HG02763 (cell line): ENCODE data around the gene BST1.
"Not testable (repeated sequence)": the region's sequence is repeated elsewhere in the genome, so short reads cannot be mapped to it uniquely, and the experiment has no call there.

ENCODE experiments used
- ATAC-seq: cut with Tn5 transposase; IDR thresholded peaks from one replicate; pipeline ENCODE4 v1.9.1; 2021; ENCODE audit warnings: mild to moderate bottlenecking, moderate library complexity; ENCODE audit not compliant: unreplicated experiment

Gene BST1

DNA sequence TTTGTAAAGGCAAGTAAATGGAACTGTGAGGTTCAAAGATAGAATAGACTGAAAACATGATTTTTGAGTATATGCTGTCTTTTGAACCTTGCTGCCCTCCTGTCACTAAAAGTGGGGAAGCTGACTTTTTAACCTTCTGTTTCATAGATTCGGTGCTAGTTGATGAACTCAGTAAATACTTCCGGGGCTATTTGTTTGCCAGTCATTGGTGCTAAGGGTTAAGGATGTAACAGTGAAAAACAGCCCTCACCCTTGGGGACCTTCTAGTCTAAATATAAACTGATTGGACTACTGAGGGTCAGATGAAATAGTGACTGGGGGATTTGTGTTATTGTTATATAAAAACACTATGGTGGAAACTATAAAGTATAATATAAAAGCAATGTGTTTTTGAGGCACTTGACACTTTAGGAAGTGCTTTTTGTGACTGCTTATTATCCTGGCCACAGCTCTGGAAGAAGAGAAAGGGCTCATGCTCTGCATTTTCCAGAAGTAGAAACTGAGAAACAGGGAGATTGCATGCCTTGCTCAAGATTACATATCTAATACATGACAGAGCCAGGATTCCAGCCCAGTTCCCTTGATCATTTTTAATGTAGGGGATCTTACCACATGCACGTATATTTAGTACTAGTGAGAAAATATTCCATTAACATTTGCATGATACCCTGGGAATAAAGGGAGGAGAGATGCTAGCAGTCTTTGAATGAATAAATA is 3.9 kb downstream of the BST1 start:
- ATAC-seq, result no peak

DNA sequence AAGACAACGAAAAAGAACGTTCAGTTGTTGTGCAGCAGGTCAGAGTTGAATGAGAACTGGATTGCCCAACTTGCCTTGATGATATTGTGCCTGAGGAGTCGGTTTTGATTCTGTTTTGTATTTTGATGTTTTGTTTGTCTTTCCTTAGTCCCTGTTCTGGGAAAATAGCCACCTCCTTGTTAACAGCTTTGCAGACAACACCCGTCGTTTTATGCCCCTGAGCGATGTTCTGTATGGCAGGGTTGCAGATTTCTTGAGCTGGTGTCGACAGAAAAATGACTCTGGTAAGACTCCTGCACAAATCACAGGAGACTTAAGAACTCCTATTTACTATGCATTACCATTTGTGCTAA is 4.5 kb downstream of the BST1 start:
- no peak for ATAC-seq

DNA sequence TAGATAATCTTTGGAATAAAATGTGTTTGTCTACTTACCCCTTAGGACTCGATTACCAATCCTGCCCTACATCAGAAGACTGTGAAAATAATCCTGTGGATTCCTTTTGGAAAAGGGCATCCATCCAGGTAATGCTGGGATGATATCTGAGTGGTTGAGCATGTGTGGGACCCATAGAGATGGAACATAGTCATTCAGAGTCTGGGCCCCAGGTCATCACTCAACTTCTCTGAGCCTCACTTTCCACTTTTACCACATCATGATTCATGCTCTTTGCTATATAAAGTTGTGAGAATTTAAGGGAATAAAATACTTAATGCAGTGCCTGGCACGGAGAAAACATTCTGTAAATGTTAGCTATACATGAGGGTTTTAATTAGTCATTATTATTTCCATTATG is 8.9 kb downstream of the BST1 start:
- no peak for ATAC-seq

DNA sequence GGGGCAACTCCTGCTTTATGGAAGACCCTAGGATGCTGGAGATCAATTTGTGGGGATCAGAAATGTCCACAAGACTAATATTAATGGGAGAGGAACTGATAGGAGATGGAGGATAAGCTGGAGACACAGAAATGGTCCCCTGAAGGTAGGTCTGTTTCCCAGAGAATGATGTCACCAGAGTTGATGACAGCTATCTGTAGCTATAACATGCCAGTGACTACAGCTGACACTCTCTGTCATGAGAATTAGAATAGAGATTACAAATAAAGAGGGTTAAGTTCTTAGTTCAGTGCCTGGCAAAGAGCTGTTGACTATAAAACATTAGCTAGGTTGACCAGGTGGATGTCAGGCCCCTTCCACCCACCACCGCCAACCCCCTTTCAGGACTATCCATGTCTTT is 9.3 kb downstream of the BST1 start:
- ATAC-seq, result no peak

DNA sequence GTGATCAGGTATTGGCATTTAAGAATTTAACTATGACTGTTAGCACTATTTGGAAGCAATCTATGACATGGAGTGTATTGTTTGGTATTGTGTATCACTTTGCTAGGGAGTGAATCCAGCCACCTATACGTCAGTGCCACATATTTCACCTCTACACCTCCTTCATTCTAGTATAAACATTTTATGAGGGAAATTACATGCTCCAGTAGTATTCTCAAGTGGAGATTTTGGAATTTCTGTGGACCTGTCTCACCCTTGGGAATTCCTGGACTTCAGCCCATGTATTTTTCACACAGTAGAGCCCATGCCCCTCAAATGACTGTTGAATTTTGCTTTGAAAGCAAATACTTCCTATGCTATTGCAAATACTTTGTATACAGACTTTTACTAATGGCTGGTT is 11.3 kb downstream of the BST1 start:
- no peak for ATAC-seq

DNA sequence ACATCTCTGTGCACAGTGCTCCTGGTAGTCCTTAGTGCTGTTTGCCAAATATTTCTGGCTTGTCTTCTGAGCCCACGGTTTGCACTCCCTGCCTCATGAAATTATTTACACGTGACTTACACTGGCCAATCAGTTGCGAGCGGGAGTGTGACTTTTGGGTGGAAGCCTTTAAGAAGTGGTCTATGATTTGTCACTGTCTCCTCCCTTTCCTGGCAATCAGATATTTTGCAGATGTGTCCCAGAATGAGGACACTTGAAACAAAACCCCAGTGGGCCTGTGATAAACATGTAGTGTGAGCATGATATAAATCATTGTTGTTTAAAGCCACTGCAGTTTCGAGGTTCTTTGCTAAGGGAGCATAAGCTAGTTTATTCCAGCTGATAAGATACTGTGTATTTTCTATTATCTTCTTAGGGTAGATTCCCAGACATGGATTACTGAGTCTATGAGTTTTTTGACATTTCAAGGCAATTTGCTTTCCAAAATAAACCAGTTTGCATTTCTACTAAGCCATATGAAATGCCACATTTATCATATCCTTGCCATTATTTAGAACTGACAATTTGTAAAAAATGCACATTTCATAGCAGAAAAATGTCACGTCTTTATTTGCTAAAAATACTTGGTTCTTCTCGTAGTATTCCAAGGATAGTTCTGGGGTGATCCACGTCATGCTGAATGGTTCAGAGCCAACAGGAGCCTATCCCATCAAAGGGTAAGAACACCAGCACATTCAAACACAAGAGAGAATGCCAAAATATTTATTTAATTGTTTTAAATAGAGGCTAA is 12.0 kb downstream of the BST1 start:
- ATAC-seq, result no peak

DNA sequence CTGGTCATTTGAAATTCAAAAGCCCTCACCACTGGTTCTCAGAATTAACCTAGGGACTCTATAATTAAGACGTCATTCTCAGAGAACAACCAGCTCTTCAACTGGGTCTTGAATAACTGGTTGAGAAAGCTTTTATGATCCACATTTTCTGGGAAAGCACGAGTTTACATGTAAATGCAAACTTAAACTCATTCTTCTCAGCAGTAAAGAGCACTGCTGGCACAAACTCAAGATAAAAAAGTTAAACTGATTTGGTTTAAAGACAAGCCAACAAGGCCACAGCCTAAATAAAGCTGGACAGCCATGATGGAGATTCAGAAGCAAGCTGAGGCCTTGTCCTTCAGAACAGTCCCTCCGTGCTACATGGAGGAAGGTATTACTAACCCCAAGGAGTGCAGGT is 13.2 kb downstream of the BST1 start:
- ATAC-seq, result no peak

DNA sequence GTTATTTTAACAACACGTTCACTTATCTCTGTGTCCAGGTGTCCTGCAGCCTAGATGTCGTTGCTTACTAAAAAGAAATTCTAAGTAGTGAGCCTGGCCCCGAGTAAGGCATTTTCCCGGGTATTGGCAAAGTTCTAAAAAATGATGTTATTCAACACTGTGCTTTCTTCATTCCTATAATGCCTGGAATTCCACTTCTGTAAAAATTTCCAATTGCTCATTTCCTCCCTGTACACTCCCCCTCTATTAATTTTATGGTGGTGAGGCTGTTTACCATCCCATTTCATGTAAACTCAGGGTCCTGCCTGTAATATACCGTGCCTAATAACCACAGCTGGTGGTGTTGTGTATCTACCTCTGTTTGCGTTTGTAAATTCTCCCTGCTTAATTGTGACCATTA is 14.2 kb downstream of the BST1 start:
- ATAC-seq, result no peak

DNA sequence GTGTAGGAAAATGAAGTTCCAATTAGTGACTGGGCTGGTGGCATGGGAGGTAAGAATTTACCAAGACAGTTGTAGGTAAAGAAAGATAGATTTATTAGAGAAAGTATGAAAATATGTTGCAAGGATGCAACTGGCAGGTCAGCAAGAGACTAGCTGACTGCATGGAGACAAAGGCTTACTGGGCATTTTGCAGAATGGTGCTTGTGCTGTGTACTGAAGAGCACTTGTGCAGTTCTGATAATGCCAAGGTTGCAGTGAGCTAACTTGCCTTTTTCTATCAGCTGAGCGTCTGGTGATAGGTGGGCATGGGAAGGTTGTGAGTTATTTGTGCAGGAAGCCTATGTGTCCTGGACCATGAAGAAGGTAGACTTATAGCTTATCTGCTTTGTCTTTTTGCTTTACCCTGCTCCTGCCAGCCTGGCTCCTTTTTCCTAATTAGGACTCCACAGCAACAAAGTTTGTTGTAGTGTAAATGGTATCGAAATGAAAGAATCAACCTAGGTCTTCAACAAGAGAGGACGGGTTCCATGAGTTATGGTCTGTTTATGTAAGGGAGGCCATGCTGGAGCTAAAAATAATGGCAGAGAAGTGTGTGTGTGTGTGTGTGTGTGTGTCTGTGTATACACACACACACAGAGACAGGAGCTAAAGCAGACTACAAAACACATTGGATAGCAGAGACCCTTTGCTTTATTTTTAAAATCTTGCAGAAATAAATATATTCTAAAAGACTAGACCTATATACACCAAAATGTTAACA is 15.0 kb downstream of the BST1 start:
- no peak for ATAC-seq

DNA sequence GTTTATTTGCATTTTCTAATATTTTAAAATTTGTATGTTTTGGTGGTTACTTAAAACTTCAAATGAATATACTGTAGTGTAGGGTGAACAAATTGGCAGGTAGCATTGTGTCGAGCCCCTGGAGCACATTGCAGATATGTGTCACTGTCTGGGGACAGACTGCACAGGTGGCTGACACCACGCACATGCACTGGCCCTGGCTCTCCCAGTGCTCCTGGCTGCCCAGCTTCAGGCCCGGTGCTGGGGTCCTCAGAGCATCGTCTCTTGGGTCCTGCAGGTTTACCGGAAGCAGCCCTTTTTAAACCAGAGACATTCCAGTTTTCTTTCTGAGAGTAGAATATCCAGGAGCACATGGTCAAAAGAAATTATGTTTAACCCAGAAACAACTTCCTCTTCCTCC is 15.6 kb downstream of the BST1 start:
- no peak for ATAC-seq

DNA sequence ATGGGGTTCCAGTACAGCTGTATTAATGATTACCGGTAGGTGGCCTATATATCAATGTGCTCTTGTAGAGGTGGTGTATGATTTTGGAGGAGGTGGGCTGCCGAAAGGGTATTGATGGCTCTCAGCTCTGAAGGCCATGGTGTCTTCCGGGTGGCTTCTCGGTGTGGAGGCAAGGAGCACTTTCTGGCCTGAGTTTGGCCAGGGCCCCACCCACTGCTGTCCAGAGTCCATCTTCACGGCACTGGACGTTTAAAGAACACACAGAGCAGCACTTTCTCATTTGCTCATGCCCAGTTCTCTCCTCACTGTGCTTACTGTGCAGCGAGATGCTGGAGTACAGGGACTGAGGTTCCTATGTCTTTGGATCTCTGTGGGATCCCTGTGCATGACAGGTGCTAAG is 16.1 kb downstream of the BST1 start:
- no peak for ATAC-seq

DNA sequence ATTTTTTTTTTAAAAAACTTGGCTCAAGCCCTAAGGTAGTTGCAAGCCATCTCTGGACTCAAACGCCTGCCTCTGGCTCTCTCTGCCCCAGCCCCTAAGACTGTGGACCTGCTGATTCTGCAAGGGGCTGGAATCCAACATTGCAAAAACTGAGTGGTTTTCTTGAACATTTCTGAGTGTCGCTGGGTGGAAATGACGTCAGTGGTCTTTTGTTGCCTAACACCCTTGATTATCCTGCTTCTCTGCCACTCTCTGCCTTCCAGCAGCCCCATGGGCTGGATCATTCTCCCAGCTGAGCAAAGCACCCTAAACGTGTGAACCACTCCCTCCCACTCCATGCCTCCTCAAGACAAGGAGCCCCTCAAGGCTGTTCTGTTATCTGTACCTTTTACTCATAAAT is 16.6 kb downstream of the BST1 start:
- no peak for ATAC-seq

DNA sequence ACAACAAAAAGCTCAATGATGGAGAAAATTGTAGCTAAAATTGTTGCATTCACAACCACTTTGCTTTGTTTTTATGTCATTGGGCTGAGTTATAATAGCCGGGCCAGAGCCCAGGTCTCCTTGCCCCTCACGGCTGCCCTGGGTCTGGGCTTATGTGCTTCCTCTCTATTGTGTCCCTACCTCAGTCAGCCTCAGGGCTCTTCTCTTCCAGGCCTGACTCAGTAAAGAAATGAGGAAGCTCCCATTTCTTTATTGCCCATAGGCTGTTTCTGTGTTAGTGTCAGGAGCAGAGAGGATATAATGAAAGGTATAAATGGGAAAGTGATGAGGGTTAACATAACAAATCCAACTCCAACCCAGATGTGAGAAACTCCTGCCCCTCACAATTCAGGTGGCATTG is 18.0 kb downstream of the BST1 start:
- ATAC-seq, result no peak

DNA sequence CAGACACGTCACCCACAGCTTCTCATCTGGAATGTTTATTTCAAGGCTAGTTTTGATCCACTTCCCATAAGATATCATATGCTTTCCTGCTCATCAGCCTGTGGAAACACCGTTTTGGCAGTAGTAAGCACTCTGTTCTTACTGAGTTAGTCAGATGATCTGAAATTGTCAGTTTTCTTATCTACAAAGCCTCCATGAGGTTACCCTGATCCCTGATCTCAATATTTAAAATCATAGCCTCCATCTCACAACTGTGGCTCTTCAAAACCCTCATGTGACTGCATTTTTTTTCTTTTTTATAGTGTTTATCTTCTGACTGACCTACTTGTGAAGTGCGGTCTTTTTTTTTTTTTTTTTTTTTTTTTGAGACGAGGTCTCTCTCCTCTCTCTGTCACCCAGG is 22.7 kb downstream of the BST1 start:
- ATAC-seq, result no peak

DNA sequence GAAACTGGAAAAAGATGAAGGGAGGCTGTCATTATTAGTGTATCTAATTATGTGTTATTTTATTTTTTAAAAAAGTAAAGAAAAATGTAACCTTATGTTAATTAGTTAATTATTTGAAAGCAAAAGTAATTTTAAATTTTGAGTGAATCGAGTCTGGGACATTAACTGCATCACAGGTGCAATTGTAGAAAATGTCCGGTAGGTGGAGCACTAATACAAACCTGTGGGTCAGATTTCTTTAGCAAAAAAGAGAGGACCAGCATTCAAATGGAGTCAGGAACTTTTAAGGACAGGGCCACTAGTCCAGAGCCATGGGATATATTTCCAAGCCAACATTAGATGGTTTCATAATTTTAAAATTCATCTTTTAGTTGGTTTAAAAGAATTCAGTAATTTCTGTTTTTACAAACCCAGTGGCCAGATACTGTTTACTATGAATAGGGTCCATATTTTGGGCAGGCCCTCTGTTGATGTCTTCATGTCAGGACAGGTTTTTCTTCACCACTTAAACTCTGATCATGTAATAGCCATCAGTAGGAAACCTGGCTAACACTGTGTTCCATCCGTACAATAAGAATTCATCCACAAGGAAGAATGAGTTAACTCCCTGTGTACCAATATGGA is 27.2 kb downstream of the BST1 start:
- no peak for ATAC-seq

DNA sequence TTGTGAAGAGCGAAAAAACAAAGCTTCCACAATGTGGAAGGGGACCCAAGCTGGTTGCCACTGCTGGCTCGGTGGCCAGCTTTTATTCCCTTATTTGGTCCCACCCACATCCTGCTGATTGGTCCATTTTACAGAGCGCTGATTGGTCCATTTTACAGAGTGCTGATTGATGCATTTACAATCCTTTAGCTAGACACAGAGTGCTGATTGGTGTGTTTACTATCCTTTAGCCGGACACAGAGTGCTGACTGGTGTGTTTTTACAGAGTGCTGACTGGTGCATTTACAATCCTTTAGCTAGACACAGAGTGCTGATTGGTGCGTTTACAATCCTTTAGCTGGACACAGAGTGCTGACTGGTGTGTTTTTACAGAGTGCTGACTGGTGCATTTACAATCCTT is 30.2 kb downstream of the BST1 start:
- ATAC-seq, result not testable (repeated sequence)

DNA sequence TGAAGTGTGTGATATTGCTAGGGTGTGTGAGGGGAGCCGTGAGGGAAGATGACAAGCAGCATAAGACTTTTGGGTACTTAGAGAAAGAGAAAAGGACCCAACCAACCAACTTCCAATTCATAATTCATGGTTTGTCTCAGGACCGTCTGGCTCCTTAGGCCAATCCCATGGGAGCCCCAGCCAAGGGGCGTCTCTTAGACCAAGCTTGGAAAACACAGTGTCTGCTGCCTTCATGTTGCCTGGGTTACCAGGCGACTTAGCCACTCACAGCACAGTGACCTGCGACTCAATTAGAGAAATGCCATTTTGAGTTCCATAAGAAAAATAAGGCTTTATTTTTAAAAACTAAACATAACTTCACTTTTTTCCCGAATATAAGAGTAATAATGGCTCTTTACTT is 32.7 kb downstream of the BST1 start:
- no peak for ATAC-seq

DNA sequence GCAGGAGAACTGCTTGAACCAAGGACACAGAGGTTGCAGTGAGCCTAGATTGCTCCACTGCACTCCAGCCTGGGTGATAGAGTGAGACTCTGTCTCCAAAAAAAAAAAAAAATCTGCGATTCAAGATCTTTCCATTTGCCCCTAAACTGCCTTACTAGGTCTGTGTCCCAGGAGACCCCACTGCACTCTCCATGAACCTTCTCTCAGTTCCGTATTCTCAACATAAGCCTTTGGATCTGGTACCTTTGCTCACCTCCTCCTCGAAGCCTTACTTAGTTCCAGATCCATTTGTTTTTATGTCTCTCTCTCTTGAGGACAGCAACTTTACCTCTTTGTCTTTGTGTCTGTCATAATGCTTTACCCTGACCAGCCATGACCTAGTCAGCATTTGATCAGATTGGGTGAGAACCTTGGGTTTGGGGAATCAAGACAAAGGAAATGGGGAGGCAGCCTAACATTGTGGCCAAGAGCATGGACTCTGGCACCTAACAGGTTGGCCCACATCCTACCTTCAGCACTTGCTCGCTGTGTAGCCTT is 33.7 kb downstream of the BST1 start:
- ATAC-seq, result no peak

DNA sequence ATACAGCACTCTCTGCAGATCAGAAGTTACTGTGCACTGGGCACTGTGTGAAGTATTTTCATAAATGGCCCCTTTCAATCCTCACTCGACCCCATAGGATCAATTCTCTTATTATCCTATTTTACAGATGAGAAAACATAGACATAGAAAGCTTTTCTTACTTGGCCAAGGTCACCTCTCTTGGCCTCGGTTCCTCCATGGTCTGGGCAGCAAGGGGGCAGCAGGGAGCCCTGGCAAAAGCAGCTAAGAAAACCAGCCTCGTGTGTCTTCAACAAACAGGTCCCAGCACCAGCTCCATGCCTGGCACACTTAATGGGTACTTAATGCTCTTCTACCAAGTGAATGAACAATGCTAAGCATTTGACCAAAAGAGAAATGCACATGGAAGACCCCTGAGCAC is 34.4 kb downstream of the BST1 start:
- no peak for ATAC-seq

DNA sequence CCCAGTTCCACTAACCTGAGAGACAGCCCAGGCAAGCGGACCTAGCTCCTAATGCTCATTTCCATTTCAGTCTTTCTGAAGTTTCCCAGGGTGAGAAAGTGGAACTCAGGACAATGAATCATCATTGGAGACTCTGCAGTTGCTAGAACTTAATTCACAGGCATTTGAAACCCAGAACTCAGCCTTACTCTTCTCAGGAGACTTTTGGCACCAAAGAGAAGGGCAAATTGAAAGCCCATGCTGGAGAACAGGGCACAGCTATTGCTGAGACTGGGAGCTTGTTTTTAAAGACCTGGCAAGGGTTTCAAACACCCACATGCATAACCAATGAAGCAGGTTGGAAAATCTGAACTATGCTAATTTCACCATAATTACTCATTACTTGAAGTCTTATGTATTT is 36.0 kb downstream of the BST1 start:
- no peak for ATAC-seq

DNA sequence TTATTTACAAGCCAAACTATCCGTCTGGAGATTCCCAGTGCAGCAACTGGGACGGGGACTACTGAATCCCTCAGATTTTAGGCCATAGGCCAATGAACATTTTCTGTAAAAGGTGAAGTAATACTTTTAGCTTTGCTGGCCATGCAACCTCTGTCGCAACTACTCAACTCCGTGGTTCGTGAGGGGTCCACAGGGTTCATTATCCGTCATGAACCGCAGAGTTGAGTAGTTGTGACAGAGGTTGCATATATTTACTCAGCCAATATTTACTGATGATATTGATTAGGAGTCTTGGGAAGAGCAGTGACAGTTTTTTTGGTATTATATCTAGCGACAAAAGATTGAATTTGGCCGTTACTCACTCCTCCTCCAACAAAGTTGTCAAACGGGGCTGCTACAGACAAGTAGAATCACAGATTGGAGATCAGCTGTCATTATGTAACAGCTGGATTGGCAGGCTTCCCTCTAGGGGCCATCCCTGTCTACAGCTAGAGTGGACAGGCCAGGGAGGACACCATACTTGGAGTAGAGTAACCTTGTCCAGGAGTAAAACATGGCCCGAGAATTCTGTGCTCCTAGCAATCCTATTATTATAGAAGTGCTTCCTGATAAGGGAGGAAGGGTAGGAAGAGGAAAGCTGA is 38.0 kb downstream of the BST1 start:
- no peak for ATAC-seq
